ENCODE measurements around the gene EIF3L.

DNA sequence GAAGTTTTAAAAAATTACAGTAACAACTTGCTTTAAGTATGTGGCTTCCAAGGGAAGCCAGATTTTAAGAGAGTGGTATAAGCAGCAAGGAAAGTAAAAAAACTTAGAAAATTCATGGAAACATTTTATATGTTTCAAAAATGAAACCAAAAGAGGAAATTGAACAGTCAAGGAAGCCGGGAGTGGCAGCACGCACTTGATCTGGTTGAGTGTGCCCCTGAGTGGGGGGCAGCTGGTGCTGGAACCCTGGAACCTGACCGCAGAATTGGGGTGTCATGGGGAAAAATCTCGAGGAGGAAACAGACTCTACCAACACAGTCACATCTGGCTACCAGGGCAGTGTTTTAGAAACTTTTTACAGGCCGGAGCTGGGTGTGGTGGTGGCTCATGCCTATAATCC, 70.9 kb downstream of the EIF3L start:
- no peak for TF ChIP-seq BRD4 (IDR thresholded peaks at IDR 0.05)
- no peak for TF ChIP-seq POLR2A (conservative IDR thresholded peaks at IDR 0.05)
- TF ChIP-seq ZFP30 (CRISPR knock-in tag; IDR thresholded peaks at IDR 0.05; ENCODE audit: borderline replicate concordance), result no peak
- TF ChIP-seq, protein P1, sequence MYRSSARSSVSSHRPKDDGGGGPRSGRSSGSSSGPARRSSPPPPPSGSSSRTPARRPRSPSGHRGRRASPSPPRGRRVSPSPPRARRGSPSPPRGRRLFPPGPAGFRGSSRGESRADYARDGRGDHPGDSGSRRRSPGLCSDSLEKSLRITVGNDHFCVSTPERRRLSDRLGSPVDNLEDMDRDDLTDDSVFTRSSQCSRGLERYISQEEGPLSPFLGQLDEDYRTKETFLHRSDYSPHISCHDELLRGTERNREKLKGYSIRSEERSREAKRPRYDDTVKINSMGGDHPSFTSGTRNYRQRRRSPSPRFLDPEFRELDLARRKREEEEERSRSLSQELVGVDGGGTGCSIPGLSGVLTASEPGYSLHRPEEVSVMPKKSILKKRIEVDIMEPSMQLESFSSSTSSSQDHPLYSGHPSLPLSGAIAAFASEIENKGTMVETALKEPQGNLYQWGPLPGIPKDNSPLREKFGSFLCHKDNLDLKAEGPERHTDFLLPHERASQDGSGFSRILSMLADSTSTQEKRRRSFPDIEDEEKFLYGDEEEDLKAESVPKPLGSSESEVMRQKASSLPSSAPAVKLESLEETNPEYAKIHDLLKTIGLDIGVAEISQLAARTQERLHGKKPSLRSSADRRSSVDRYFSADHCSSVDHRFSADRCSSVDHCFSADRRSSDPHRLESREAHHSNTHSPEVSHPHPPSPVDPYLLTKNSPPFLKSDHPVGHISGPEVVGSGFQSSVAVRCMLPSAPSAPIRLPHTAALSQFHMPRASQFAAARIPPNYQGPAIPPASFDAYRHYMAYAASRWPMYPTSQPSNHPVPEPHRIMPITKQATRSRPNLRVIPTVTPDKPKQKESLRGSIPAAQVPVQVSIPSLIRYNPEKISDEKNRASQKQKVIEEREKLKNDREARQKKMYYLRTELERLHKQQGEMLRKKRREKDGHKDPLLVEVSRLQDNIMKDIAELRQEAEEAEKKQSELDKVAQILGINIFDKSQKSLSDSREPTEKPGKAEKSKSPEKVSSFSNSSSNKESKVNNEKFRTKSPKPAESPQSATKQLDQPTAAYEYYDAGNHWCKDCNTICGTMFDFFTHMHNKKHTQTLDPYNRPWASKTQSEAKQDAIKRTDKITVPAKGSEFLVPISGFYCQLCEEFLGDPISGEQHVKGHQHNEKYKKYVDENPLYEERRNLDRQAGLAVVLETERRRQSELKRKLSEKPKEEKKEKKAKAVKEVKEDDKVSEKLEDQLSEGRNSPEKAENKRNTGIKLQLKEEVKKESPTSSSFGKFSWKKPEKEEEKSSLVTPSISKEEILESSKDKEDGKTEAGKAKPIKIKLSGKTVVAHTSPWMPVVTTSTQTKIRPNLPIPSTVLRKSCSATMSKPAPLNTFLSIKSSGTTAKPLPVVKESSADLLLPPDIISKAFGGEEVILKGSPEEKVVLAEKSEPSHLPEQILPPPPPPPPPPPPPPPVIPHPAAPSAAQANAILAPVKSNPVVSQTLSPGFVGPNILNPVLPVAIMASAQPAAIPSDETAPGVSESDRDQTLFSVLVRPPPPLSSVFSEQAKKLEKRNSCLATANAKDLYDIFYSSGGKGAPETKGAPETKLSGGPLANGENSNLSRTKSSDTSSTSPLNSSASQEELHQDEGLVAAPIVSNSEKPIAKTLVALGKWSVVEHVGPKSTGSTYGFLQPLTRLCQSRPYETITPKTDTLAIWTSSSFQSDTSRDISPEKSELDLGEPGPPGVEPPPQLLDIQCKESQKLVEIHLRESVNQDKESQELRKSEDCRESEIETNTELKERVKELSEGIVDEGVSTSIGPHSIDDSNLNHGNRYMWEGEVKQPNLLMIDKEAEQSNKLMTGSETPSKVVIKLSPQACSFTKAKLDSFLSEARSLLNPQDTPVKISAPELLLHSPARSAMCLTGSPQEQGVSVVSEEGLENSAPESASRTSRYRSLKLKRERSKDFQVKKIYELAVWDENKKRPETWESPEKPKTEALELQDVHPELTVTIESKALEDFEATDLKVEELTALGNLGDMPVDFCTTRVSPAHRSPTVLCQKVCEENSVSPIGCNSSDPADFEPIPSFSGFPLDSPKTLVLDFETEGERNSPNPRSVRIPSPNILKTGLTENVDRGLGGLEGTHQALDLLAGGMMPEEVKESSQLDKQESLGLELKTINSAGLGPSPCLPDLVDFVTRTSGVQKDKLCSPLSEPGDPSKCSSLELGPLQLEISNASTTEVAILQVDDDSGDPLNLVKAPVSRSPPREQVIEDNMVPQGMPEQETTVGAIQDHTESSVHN (IDR thresholded peaks at IDR 0.05; ENCODE audit: borderline replicate concordance in 1 of 2, low read depth in 1 of 2), result no peak
- no peak for TF ChIP-seq IRF1 (CRISPR knock-in tag; IDR thresholded peaks at IDR 0.05; ENCODE audit: borderline replicate concordance)
- TF ChIP-seq MTA3 (IDR thresholded peaks at IDR 0.05; ENCODE audit: borderline replicate concordance), result no peak
- TF ChIP-seq, protein P2, sequence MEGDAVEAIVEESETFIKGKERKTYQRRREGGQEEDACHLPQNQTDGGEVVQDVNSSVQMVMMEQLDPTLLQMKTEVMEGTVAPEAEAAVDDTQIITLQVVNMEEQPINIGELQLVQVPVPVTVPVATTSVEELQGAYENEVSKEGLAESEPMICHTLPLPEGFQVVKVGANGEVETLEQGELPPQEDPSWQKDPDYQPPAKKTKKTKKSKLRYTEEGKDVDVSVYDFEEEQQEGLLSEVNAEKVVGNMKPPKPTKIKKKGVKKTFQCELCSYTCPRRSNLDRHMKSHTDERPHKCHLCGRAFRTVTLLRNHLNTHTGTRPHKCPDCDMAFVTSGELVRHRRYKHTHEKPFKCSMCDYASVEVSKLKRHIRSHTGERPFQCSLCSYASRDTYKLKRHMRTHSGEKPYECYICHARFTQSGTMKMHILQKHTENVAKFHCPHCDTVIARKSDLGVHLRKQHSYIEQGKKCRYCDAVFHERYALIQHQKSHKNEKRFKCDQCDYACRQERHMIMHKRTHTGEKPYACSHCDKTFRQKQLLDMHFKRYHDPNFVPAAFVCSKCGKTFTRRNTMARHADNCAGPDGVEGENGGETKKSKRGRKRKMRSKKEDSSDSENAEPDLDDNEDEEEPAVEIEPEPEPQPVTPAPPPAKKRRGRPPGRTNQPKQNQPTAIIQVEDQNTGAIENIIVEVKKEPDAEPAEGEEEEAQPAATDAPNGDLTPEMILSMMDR (IDR thresholded peaks at IDR 0.05 in 2 of 3, conservative IDR thresholded peaks at IDR 0.05 in 1 of 3; ENCODE audit: insufficient read depth in 2 of 3, low read depth in 1 of 3, low read length in 3 of 3), result no peak
- no peak for TF ChIP-seq KDM1A (IDR thresholded peaks at IDR 0.05)
- no peak for TF ChIP-seq ZNF766 (CRISPR knock-in tag; conservative IDR thresholded peaks at IDR 0.05)
- no peak for TF ChIP-seq PHB (CRISPR knock-in tag; IDR thresholded peaks at IDR 0.05)
- TF ChIP-seq FUS (optimal IDR thresholded peaks at IDR 0.05; ENCODE audit: low read depth, low read length), result no peak
- TF ChIP-seq, protein P3, sequence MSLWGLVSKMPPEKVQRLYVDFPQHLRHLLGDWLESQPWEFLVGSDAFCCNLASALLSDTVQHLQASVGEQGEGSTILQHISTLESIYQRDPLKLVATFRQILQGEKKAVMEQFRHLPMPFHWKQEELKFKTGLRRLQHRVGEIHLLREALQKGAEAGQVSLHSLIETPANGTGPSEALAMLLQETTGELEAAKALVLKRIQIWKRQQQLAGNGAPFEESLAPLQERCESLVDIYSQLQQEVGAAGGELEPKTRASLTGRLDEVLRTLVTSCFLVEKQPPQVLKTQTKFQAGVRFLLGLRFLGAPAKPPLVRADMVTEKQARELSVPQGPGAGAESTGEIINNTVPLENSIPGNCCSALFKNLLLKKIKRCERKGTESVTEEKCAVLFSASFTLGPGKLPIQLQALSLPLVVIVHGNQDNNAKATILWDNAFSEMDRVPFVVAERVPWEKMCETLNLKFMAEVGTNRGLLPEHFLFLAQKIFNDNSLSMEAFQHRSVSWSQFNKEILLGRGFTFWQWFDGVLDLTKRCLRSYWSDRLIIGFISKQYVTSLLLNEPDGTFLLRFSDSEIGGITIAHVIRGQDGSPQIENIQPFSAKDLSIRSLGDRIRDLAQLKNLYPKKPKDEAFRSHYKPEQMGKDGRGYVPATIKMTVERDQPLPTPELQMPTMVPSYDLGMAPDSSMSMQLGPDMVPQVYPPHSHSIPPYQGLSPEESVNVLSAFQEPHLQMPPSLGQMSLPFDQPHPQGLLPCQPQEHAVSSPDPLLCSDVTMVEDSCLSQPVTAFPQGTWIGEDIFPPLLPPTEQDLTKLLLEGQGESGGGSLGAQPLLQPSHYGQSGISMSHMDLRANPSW (CRISPR knock-in tag; IDR thresholded peaks at IDR 0.05), result no peak

Data from K562 (cell line).